AG04450 (cell line): ENCODE results near the gene CDK11A. TPM values are rescaled to one million over a fixed set of nuclear protein-coding genes. Genes with fewer than 3 reads are reported as not detected.
"Not testable (repeated sequence)": the region's sequence is repeated elsewhere in the genome, so short reads cannot be mapped to it uniquely, and the experiment has no call there.

Experiments used
- CTCF ChIA-PET: fragments of 300-600, 350-600 bp; formaldehyde crosslinking; extraction: SDS; loops from one replicate; lab custom pipeline; 2022; ENCODE audit warnings: antibody characterized with exemption, inconsistent platforms; lab: Charles Lee
- POLR2A ChIA-PET: fragments of 350-600 bp; formaldehyde crosslinking; extraction: SDS; loops from one replicate; lab custom pipeline; 2021; ENCODE audit warnings: antibody characterized with exemption, inconsistent platforms; lab: Yijun Ruan, JAX
- DNase-seq: peaks from one replicate; pipeline ENCODE4 v3.0.0-alpha.2; 2011; ENCODE audit warnings: low read depth, low spot score
- H3K27ac ChIP-seq: one replicate; pipeline ENCODE4 v1.5.1; 2012; ENCODE audit warnings: low read depth, low read length, control low read depth
- H3K27me3 ChIP-seq: one replicate; pipeline ENCODE4 v1.6.0; 2012; ENCODE audit warnings: low read length; ENCODE audit not compliant: control insufficient read depth, insufficient read depth
- H3K4me3 ChIP-seq: 2 replicates; pipeline ENCODE4 v1.5.1; 2011; ENCODE audit warnings: mild to moderate bottlenecking, low read depth, low read length, control low read depth
- H3K9me3 ChIP-seq: 2 replicates; pipeline ENCODE4 v1.5.1; 2012; ENCODE audit warnings: low read length; ENCODE audit not compliant: control insufficient read depth, insufficient read depth
- CTCF ChIP-seq: IDR thresholded peaks from 2 replicates; pipeline ENCODE4 v1.5.1; 2011; ENCODE audit warnings: low read depth, low read length, control low read depth, inconsistent platforms
- polyA plus RNA-seq: library from polyadenylated mRNA; depleted of rRNA; stranded (reverse); fragments of >200 nt; gene quantifications from 2 replicates; pipeline ENCODE4 v1.2.3, GENCODE V29; 2011

The CDK11A gene
- polyA plus RNA-seq, 1 experiment: 6.0 TPM

GRCh38 chr1:1680031-1680911 lies 43.9 kb downstream of the CDK11A start:
- TF ChIP-seq CTCF: no peak
- CTCF ChIA-PET: interaction anchor here (0.7 kb wide), 1 partner anchor 646 kb away, joined by 3 read pairs; no protein-coding TSS in a partner anchor

DNA sequence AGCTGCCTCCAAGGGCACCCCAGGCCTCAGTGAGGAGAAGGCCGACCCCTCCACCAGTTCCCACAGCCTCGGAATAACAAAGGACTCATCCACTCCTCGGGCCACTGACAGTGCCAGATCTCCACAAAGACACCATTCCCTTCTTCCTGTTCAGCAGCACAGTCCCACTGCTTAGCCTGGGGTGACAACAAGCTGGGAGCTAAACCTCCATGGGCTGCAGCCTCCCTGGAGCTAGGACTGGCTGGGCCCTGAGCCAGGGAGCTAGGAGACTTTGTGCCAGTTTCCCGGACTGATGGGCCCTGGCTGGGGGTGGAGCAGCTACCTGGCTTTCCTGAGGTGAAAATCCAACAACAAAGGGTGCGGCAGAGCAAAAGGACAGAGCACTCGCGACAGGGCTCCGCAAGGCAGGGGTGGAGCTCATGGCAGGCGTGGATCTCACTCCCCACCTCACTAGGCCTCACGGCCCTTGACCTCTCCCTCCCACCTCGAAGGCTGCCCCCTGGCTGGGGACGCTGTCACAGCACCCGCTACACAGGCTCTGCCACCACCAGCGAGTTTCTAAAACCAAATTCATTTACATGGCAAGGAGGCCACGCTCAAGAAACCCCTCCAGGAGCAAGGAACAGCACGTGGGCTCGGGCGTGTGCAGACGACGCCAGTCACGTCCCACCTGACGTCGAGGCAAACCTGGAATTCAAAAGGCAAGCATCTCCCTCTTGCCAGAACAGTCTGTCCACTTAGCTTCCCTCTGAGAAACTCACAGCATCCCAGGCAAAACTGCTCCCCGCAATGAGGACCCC lies 45.4 kb downstream of the CDK11A start:
- no peaks in the 10 kb centered on the region for H3K27me3 ChIP-seq
- no peak for DNase-seq
- H3K4me3 ChIP-seq: no peak overlapping the region
- TF ChIP-seq CTCF: peak; percentile 28
- POLR2A ChIA-PET: no interaction called here
- H3K9me3 ChIP-seq: no peaks in the 10 kb centered on the region; the same call in 1 of the 2 replicates
- CTCF ChIA-PET: interaction anchor here (1.4 kb wide), 1 partner anchor 13 kb away, joined by 5 read pairs; no protein-coding TSS in a partner anchor
- no peak overlapping the region for H3K27ac ChIP-seq

More at GRCh38 chr1:1680031-1680911, 43.9 kb downstream of the CDK11A start:
- Histone ChIP-seq H3K4me3 (no peak overlapping the region), H3K27me3 (no peaks in the 10 kb centered on the region), H3K27ac (no peak overlapping the region), H3K9me3 (no peaks in the 10 kb centered on the region; the same call in 1 of the 2 replicates)
- DNase-seq: no peak
- POLR2A ChIA-PET: interaction anchor here (0.5 kb wide), 1 partner anchor 11 kb away, joined by 3 read pairs; no protein-coding TSS in a partner anchor

DNA sequence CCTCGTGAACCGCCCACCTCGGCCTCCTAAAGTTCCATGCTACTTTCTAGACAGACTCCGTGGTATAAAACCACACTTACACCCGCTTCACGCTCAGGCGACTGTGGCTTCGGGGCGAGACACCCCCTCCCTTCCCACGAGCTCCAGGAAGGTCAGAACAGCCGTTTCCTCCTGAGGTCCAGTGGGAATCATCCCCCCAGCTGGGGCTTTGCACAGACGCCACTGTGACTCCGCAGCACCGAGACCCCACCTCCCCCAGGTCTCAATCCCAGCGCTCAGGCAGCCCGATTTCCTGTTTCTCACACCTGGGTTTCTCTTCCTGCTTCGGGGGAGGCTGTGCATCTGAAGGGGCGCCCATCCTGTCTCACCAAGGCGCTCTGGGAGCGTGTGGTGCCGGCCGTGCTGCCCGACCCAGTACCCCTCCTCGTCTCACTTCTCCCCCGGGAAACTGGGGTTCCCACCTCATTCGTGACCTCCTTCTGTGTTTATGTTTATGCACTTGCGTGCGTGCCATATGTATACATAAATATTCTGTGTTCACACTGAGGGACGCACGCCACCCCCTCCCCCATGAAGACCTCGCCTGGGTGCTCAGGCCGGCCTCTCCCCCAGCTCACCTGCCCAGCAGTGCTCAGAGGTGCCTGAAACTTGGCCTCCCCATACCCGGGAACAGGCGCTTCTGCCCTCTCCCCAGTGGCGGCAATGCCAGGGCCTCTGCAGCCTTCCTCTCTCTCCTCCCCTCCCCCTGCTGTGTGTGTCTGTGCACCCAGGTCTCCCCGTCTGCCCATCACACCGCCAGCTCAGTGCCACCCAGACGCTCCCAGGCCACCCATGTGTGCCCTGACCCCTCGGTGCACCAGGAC lies 46.2 kb downstream of the CDK11A start:
- TF ChIP-seq CTCF: no peak

DNA sequence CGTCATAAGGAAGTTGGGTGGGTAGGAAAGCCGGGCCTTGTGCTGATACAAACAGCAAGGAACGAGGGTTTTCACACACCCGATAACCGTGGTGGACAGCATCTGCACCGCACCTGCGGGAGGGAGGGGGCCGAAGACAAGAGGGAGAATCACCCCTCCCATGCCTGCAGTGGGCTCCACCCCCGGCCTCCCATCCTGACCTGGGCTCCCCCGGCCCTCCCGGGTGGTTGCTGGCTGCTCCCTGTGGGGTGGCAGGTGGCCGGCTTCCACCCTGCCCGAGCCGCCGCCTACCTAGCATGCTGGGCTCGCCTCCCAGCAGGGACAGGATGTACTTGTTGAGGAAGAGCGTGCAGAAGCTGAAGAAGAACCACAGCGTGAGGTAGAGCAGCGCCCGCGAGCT lies 48.1 kb downstream of the CDK11A start:
- POLR2A ChIA-PET, H3K27me3 ChIP-seq, H3K4me3 ChIP-seq, H3K27ac ChIP-seq, CTCF ChIA-PET, DNase-seq, H3K9me3 ChIP-seq: not testable (repeated sequence)

More for the DNA sequence above, 46.2 kb downstream of the CDK11A start:
- no peak overlapping the region for H3K4me3 ChIP-seq
- H3K27ac ChIP-seq: no peak overlapping the region
- ChIA-PET CTCF (interaction anchor here (1.4 kb wide), 1 partner anchor 12 kb away, joined by 5 read pairs; no protein-coding TSS in a partner anchor), POLR2A (no interaction called here)
- H3K9me3 ChIP-seq: no peaks in the 10 kb centered on the region
- DNase-seq: no peak
- no peaks in the 10 kb centered on the region for H3K27me3 ChIP-seq

GRCh38 chr1:1675218-1675617 lies 48.9 kb downstream of the CDK11A start:
- H3K9me3 ChIP-seq, H3K27me3 ChIP-seq, H3K4me3 ChIP-seq, CTCF ChIA-PET, H3K27ac ChIP-seq, POLR2A ChIA-PET, DNase-seq: not testable (repeated sequence)

DNA sequence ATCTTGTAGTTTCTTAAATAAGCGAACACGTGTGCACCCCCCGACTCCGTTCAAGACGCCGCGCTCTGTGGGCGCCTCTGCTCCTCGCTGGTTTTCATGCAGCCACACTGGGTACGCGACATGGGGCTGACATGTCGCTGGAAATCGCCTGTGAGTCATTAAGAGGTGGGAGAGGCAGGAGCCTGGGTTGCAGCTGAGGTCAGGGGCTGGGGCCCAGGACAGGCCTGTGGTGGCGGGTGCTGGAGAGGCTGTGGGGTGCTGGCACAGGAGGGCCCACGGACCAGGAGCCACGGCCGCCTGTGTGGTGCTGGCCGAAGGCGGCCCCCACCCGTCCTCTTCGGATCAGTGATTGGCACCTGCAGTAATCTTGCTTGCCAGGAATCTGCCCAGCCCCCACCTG lies 49.4 kb downstream of the CDK11A start:
- POLR2A ChIA-PET: not testable (repeated sequence)

More for the DNA sequence above, 49.4 kb downstream of the CDK11A start:
- H3K27ac ChIP-seq, CTCF ChIA-PET, DNase-seq, H3K4me3 ChIP-seq, H3K9me3 ChIP-seq, H3K27me3 ChIP-seq: not testable (repeated sequence)
